H9 (cell line): ENCODE results near the gene NUMBL. TPM values are rescaled to one million over a fixed set of nuclear protein-coding genes. Genes with fewer than 3 reads are reported as not detected.

Experiments
- DNase-seq: peaks from one replicate; pipeline ENCODE4 v3.0.0-alpha.2; 2017
- H2AFZ ChIP-seq: one replicate; pipeline ENCODE4 v1.6.1; 2013; ENCODE audit warnings: mild to moderate bottlenecking, low read length, control low read depth, moderate library complexity
- H2AK5ac ChIP-seq: 2 replicates; pipeline ENCODE4 v1.6.1; 2013; ENCODE audit warnings: low read length, control low read depth, mixed read lengths; ENCODE audit not compliant: insufficient read length
- H2BK120ac ChIP-seq: one replicate; pipeline ENCODE4 v1.6.1; 2013; ENCODE audit warnings: low read depth, mild to moderate bottlenecking, low read length, control low read depth, inconsistent platforms; ENCODE audit not compliant: poor library complexity, severe bottlenecking
- H2BK12ac ChIP-seq: 2 replicates; pipeline ENCODE4 v1.6.1; 2013; ENCODE audit warnings: low read length, control low read depth, mixed read lengths, low read depth; ENCODE audit not compliant: insufficient read length
- H2BK15ac ChIP-seq: 2 replicates; pipeline ENCODE4 v1.6.1; 2013; ENCODE audit warnings: low read depth, low read length, control low read depth
- H2BK20ac ChIP-seq: one replicate; pipeline ENCODE4 v1.6.1; 2013; ENCODE audit warnings: low read depth, mild to moderate bottlenecking, low read length, control low read depth, inconsistent platforms; ENCODE audit not compliant: poor library complexity, severe bottlenecking
- H2BK5ac ChIP-seq: 2 replicates; pipeline ENCODE4 v1.6.1; 2013; ENCODE audit warnings: low read length, control low read depth, mixed read lengths; ENCODE audit not compliant: insufficient read length
- H3K14ac ChIP-seq: 2 replicates; pipeline ENCODE4 v1.6.1; 2013; ENCODE audit warnings: low read length, control low read depth; ENCODE audit not compliant: insufficient read depth
- H3K18ac ChIP-seq: 2 replicates; pipeline ENCODE4 v1.6.1; 2013; ENCODE audit warnings: low read depth, mild to moderate bottlenecking, mixed read lengths, low read length, control low read depth; ENCODE audit not compliant: insufficient read length
- H3K23ac ChIP-seq: 2 replicates; pipeline ENCODE4 v1.6.1; 2013; ENCODE audit warnings: low read length, control low read depth, mixed read lengths, low read depth; ENCODE audit not compliant: insufficient read length
- H3K23me2 ChIP-seq: 2 replicates; pipeline ENCODE4 v1.6.1; 2013; ENCODE audit warnings: low read depth, mild to moderate bottlenecking, mixed read lengths, low read length, control low read depth; ENCODE audit not compliant: insufficient read length, poor library complexity, severe bottlenecking
- H3K27ac ChIP-seq: 2 replicates; pipeline ENCODE4 v1.5.1; 2013; ENCODE audit warnings: low read length, control low read depth, mixed read lengths, low read depth; ENCODE audit not compliant: insufficient read length
- H3K27me3 ChIP-seq: 2 replicates; pipeline ENCODE4 v1.6.1; 2013; ENCODE audit warnings: low read length, control low read depth, inconsistent platforms; ENCODE audit not compliant: insufficient read depth
- H3K4ac ChIP-seq: 2 replicates; pipeline ENCODE4 v1.6.1; 2013; ENCODE audit warnings: low read depth, mild to moderate bottlenecking, control low read depth, inconsistent platforms, low read length, moderate library complexity
- H3K4me1 ChIP-seq: 2 replicates; pipeline ENCODE4 v1.6.1; 2013; ENCODE audit warnings: low read length, control low read depth, inconsistent platforms; ENCODE audit not compliant: insufficient read depth
- H3K4me2 ChIP-seq: 2 replicates; pipeline ENCODE4 v1.6.1; 2013; ENCODE audit warnings: low read length, control low read depth, mixed read lengths; ENCODE audit not compliant: insufficient read length, insufficient read depth
- H3K56ac ChIP-seq: 2 replicates; pipeline ENCODE4 v1.6.1; 2013; ENCODE audit warnings: low read depth, mild to moderate bottlenecking, mixed read lengths, low read length, control low read depth; ENCODE audit not compliant: insufficient read length
- H3K79me1 ChIP-seq: 2 replicates; pipeline ENCODE4 v1.6.1; 2013; ENCODE audit warnings: low read depth, mild to moderate bottlenecking, moderate library complexity, low read length, control low read depth, inconsistent platforms; ENCODE audit not compliant: insufficient read depth, poor library complexity, severe bottlenecking
- H3K79me2 ChIP-seq: 2 replicates; pipeline ENCODE4 v1.6.1; 2013; ENCODE audit warnings: low read length, control low read depth, inconsistent platforms; ENCODE audit not compliant: insufficient read depth
- H3K9ac ChIP-seq: 2 replicates; pipeline ENCODE4 v1.6.1; 2013; ENCODE audit warnings: low read length, control low read depth, mixed read lengths; ENCODE audit not compliant: insufficient read length; ENCODE audit errors: extremely low read depth
- H3K9me3 ChIP-seq: one replicate; pipeline ENCODE4 v1.6.1; 2013; ENCODE audit warnings: low read depth, low read length, inconsistent platforms; ENCODE audit not compliant: control insufficient read depth
- H3T11ph ChIP-seq: one replicate; pipeline ENCODE4 v1.6.1; 2013; ENCODE audit warnings: mild to moderate bottlenecking, low read length, control low read depth, inconsistent platforms
- H4K20me1 ChIP-seq: one replicate; pipeline ENCODE4 v1.6.1; 2013; ENCODE audit not compliant: control insufficient read depth, insufficient read length, insufficient read depth
- H4K5ac ChIP-seq: 2 replicates; pipeline ENCODE4 v1.6.1; 2013; ENCODE audit warnings: low read depth, mild to moderate bottlenecking, mixed read lengths, low read length, control low read depth; ENCODE audit not compliant: insufficient read length
- H4K8ac ChIP-seq: replicated peaks from 2 replicates; pipeline ENCODE4 v1.6.1; 2013; ENCODE audit warnings: low read length, control low read depth, mixed read lengths, low read depth; ENCODE audit not compliant: insufficient read length
- H4K91ac ChIP-seq: 2 replicates; pipeline ENCODE4 v1.6.1; 2013; ENCODE audit warnings: low read depth, mild to moderate bottlenecking, moderate library complexity, mixed read lengths, low read length, control low read depth; ENCODE audit not compliant: insufficient read length
- H3K27ac Mint-ChIP-seq, 3 experiments: 2 replicates in 2 of 3; 3 replicates in 1 of 3; pipeline ENCODE4 v1.8.0; 2020 to 2021; ENCODE audit warnings: mixed read lengths in 3 of 3, mild to moderate bottlenecking in 1 of 3, moderate library complexity in 1 of 3
- H3K27me3 Mint-ChIP-seq: 2 replicates; pipeline ENCODE4 v1.8.0; 2021; ENCODE audit warnings: low read depth, mild to moderate bottlenecking, moderate library complexity, mixed read lengths
- H3K36me3 Mint-ChIP-seq, 3 experiments: 2 replicates in 2 of 3; 3 replicates in 1 of 3; pipeline ENCODE4 v1.8.0; 2020 to 2021; ENCODE audit warnings: low read depth in 3 of 3, mixed read lengths in 3 of 3; ENCODE audit not compliant: insufficient read depth in 1 of 3
- H3K4me1 Mint-ChIP-seq, 2 experiments: 2 replicates each; pipeline ENCODE4 v1.8.0; 2020; ENCODE audit warnings: mixed read lengths in 2 of 2
- H3K4me3 Mint-ChIP-seq, 2 experiments: 2 replicates in 1 of 2; 3 replicates in 1 of 2; pipeline ENCODE4 v1.8.0; 2020 to 2021; ENCODE audit warnings: mild to moderate bottlenecking in 2 of 2, mixed read lengths in 2 of 2, moderate library complexity in 1 of 2
- H3K9me3 Mint-ChIP-seq, 2 experiments: 2 replicates in 1 of 2; 3 replicates in 1 of 2; pipeline ENCODE4 v1.8.0; 2020; ENCODE audit warnings: mild to moderate bottlenecking in 2 of 2, mixed read lengths in 2 of 2, moderate library complexity in 1 of 2
- CTCF ChIP-seq: fragments of 200-600 bp; sonication (generic); conservative IDR thresholded peaks from 3 replicates; pipeline ENCODE4 v1.8.0; 2021; ENCODE audit warnings: antibody characterized with exemption, mild to moderate bottlenecking
- WGBS: extraction: QIAGEN DNeasy Blood & Tissue Kit; methylation state at CpG from one replicate; pipeline ENCODE4 v1.1.7; 2013; ENCODE audit warnings: missing lambda C conversion rate, low lambda C conversion rate, mixed read lengths; ENCODE audit not compliant: insufficient read length; ENCODE audit errors: extremely low coverage; 5-methylcytosine and 5-hydroxymethylcytosine counted together
- total RNA-seq: library from RNA; stranded (reverse); gene quantifications from 2 replicates; pipeline ENCODE4 v1.2.1, GENCODE V29; 2021

Gene NUMBL
- total RNA-seq, 1 experiment from 2014 or later, result 34.5 TPM

- Histone ChIP-seq H3K9me3 (no peaks in the 10 kb centered on the region), H2AFZ (no peak overlapping the region), H3K56ac (no peak overlapping the region), H3K4me1 (peaks cover 3% of the 10 kb centered on the region; the same call in 1 of the 2 replicates), H2BK120ac (no peak overlapping the region), H2BK5ac (no peak overlapping the region), H3K18ac (no peak overlapping the region), H3K4me2 (no peak overlapping the region), H4K5ac (no peak overlapping the region), H2BK20ac (no peak overlapping the region), H3K27me3 (no peaks in the 10 kb centered on the region), H3K79me2 (no peaks in the 10 kb centered on the region), H3K4ac (no peak overlapping the region), H3K27ac (no peak overlapping the region), H2BK12ac (no peak overlapping the region), H3K23me2 (no peaks in the 10 kb centered on the region), H3T11ph (no peak overlapping the region), H4K8ac (no peak overlapping the region), H2AK5ac (no peak overlapping the region), H3K14ac (no peak overlapping the region), H3K79me1 (no peaks in the 10 kb centered on the region), H3K9ac (no peak overlapping the region), H3K23ac (no peak overlapping the region), H4K91ac (no peak overlapping the region), H4K20me1 (no peaks in the 10 kb centered on the region), H2BK15ac (no peak overlapping the region)
- no CpG with 5 or more reads among the region's 24 CpGs for WGBS
- Mint-ChIP-seq H3K27me3 (no peaks in the 10 kb centered on the region), H3K4me1 (peaks cover 28 to 37% of the 10 kb centered on the region in 2 experiments), H3K27ac (0 out of 7 replicates have a peak overlapping the region, but pooled peaks of 1 of the 3 experiments have one; percentile 23), H3K4me3 (no peak overlapping the region), H3K9me3 (peaks cover 0 to 3% of the 10 kb centered on the region in 2 experiments; a peak in 2 of 5 replicates), H3K36me3 (peaks cover 25 to 63% (median 53%) of the 10 kb centered on the region in 3 experiments; a peak in 6 of 7 replicates)
- no peak for DNase-seq
- TF ChIP-seq CTCF, result no peak
Measured at GRCh38 chr19:40626918-40627317, 63.5 kb downstream of the NUMBL start.
